ENCODE data around the gene UNC5CL.
A peak's percentile ranks its signal among the peaks of the same experiment; 100 is the strongest.
"Not testable (repeated sequence)": the region's sequence is repeated elsewhere in the genome, so short reads cannot be mapped to it uniquely, and the experiment has no call there.

UNC5CL gene

GRCh38 chr6:41038205-41038604 lies 816 bp downstream of the UNC5CL start:
- no peak for DNase-seq (ENCODE audit: low spot score)

DNA sequence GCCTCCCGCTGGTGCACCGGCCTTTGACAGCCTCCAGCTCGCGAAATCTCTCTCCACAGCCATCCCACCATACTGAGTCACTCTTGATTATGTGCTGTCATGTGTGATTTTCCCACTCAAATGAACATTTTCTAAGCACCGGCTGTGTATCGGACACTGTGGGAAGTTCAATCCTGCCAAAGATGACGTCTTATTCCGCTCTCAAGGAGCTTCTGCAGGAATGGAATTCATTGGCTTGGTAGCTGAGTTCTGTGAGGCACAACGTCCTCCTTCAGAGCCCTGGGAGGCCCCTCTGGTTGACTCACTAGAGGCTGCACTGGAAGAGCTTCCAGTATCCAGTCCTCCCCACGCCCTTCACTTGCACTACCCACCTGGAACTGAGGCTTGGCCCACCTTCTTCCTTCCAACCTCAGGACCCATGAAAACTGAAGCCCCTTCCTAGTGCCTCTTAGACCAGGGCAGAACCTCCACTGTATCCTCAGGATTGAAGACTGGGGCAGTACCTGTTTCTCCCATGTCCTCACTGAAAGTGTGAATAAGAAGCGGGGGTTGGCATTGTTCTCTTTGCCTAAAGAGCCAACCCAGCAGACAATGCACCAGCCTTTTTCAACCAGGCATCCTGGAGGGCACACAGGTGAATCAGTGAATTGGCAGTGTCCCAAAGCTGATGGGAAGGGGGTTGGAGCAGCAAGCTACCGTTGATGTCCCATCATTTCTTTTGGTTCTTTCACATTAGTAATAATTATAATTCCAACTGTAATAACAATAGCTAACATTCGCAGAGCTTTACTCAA lies 1.7 kb downstream of the UNC5CL start:
- DNase-seq (ENCODE audit: low spot score) = no peak

- DNase-seq (ENCODE audit: low spot score) = no peak
These were observed 2.4 kb downstream of the UNC5CL start for GRCh38 chr6:41036601-41037000.

- DNase-seq (ENCODE audit: low spot score) = no peak
These were observed 2.8 kb downstream of the UNC5CL start for GRCh38 chr6:41036186-41036585.

- DNase-seq (ENCODE audit: low spot score) = no peak
These were observed 5.2 kb downstream of the UNC5CL start for GRCh38 chr6:41033776-41034175.

- no peak for DNase-seq (ENCODE audit: low spot score)
These were observed 6.2 kb downstream of the UNC5CL start for GRCh38 chr6:41032830-41033229.

DNA sequence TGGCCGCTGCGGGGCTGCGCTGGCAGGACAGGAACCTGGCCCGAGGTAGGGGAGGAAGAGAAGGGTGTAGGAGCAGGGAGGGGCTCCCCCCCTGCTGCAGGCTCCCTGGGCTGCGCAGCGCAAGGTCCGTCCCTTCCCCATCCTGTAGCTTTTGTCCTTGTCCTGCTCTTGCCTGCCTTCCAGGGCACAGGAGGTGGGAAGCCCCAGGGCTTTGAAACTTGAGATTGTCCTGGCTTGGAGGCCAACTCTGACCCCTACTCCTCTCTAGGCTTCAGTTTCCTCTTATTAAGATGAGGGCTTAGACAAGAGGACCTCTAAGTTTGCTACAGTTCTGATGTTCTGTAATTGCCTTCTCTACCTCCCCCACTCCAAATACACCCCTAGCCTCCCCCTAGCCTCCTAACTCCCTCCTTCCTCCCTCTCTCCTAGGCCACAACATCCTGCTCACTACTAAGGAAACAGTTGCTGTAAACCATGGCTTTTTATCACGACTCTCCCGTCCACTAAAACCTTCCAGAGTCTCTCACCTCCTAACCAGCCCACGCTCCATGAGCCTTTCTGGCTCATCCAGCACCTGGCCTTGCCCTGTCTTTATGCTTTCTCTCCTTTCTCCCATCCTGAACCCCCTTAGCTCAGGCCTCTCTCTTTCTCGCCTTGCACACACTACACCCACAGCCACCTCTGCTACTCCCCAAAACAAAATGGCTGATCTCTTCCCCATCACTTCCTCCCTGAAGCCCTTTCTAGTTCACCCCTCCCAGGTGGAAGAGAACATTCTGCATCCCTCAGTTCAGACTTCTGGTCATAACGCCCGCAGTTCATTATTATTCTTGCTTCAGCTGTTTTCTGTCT lies 10.2 kb downstream of the UNC5CL start:
- no peak for DNase-seq (ENCODE audit: low spot score)

GRCh38 chr6:41027799-41028560 lies 11.0 kb downstream of the UNC5CL start:
- DNase-seq (ENCODE audit: low spot score) = peak; percentile 86

GRCh38 chr6:41027241-41027640 lies 11.8 kb downstream of the UNC5CL start:
- no peak for DNase-seq (ENCODE audit: low spot score)

DNA sequence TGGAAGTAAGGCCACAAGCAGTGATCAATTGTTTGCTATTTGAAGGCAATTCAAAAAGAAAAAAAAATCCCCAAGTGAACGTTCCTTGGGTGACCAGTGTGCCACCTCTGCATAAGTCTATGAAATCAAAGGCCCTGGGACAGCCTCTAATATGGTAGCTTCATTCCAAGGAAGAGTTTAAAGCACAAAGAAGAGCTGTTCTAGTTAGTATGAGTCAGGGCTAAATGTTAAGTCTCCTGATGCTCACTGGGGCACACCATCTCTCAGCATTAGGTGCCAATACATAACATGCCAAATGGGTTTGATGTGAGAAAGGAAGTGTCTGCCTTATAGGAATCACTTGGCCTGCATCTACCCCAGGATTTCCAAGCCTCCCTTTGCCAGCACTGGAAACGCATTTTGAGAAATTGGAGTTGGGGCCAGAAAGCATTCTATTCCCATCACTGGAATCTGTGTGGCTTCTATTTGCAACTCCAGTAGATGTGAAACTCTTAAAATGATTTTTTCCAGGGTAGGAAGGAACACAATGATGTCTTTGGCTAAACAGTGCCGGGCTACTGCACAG lies 13.0 kb downstream of the UNC5CL start:
- DNase-seq (ENCODE audit: low spot score) = no peak

DNA sequence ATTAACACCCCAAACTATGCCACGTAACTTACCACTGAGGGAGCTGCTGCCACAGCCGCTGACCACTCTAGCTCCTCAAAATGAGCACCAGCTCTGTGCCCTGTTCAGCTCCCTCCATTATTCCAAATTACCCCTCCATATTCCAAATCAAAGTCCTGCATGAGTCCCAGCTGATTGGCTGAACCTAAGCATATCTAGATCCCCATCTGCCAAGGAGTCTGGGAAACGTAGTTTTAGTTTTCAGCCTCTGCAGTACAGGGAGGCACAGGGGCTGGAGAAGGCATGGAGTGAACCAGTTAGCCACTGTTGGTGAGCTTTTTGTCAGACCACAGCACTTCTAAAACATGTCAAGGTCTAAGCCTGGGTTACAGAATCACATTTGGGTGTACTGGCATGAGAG lies 15.9 kb downstream of the UNC5CL start:
- no peak for DNase-seq (ENCODE audit: low spot score)

DNA sequence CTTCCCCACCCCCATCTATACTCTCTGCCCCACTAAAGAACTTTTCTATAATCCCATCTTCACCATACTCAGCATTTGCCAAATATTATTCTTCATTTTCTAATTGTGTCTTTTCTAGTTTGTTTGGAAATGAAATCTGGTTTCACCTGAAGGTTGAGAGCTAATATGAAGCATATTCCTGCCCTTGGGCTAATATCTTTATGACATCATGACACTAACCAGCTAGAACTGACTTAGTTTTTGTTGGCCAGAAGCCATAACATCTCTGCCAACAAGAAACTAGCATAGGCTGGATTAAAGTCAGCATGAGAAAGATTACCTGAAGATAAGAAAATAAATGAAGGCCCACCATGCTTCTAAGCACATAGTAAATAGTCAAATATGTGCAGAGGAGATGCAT lies 16.7 kb downstream of the UNC5CL start:
- DNase-seq (ENCODE audit: low spot score) = no peak

DNA sequence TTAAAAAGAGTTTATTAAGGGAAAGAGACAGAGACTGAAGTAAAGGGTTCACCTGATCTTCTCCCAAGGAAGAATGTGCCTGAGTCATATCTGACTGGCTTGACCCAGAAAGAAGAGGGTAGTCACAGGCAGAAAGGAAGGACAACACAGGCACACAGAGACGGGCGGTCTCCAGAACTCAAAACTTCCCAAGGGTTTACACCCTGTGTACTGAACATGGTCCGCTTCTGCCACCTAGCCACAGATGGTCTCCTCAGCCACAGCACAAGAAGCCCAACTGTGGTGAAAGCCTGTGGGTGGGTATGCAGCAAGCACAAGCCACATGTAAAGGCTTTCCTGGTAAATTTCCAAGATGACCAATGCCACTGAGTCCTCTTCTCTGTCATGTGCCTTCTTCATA lies 17.2 kb downstream of the UNC5CL start:
- DNase-seq (ENCODE audit: low spot score) = no peak

- no peak for DNase-seq (ENCODE audit: low spot score)
These were observed 21.4 kb downstream of the UNC5CL start for GRCh38 chr6:41017663-41018062.

- DNase-seq (ENCODE audit: low spot score) = not testable (repeated sequence)
These were observed 23.2 kb downstream of the UNC5CL start for GRCh38 chr6:41015860-41016259.

GRCh38 chr6:41014780-41015179 lies 24.2 kb downstream of the UNC5CL start:
- no peak for DNase-seq (ENCODE audit: low spot score)

DNA sequence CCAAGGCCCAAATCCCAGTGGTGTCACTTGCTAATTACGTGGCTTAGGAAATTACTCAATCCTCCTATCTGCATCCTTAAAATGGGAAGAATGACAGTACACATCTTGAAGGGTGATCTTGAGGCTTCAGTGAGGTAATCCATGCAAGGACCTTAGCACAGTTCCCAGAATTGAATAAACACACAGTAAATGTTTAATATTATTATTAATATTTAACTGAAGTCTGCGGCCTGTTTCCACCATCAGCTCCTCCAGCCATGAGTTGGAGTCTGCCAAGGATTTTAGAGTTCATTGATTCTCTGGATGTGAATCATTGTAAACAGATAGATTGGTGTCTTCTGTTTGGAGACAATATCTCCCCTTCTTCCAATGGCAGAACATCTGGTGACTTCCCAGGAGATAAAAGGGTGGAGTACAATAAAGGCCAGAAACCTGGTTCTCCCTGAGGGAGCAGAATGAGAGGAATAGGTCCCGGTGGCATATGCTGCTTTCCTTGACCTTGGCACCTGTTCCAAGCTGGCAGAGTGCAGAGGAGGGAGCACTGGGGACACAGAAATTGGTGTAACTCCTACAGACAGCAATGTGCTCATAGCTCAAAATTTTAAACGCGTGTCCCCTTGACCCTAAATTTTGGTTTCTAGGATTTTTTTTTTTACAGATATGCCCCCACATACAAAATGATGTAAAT lies 25.4 kb downstream of the UNC5CL start:
- DNase-seq (ENCODE audit: low spot score) = no peak

GRCh38 chr6:41011673-41012072 lies 27.3 kb downstream of the UNC5CL start:
- no peak for DNase-seq (ENCODE audit: low spot score)

- no peak for DNase-seq (ENCODE audit: low spot score)
These were observed 29.4 kb downstream of the UNC5CL start for GRCh38 chr6:41009669-41010068.

- DNase-seq (ENCODE audit: low spot score) = no peak
These were observed 31.0 kb downstream of the UNC5CL start for GRCh38 chr6:41008011-41008410.

- DNase-seq (ENCODE audit: low spot score) = not testable (repeated sequence)
These were observed 32.0 kb downstream of the UNC5CL start for GRCh38 chr6:41006980-41007379.

DNA sequence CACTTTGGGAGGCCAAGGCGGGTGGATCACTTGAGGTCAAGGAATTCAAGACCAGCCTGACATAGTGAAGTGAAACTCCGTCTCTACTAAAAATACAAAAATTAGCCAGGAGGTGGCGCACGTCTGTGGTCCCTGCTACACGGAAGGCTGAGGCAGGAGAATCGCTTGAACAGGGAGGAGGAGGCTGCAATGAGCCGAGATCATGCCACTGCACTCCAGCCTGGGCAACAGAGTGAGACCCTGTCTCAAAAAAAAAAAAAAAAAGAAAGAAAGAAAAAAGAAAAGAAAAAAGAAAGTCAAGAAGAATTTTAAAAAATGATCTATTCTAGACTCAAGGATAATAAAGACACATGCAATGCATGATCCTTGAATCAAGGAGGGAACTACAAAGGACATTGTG lies 32.8 kb downstream of the UNC5CL start:
- peak; percentile 27 for DNase-seq (ENCODE audit: low spot score)

Data from germinal center (tissue), 1 donor.